Activated T-helper 17 cell treated with anti-CD3 and anti-CD28 coated beads, Interleukin-2, amount 50 U/mL, for 72 hours (primary cell): Measurements from ENCODE around the gene KLF6. TPM values are rescaled to one million over a fixed set of nuclear protein-coding genes. Genes with fewer than 3 reads are reported as not detected.

Source experiments
- ATAC-seq: fragments of 150-1000 bp; cut with Tn5 transposase; replicated peaks from 2 replicates; pipeline ENCODE4 v1.10.0; 2021; ENCODE audit warnings: mild to moderate bottlenecking, moderate library complexity
- H3K27ac Mint-ChIP-seq: one replicate; pipeline ENCODE4 v1.8.0; 2022; ENCODE audit warnings: mixed read lengths
- H3K27me3 Mint-ChIP-seq: one replicate; pipeline ENCODE4 v1.8.0; 2022; ENCODE audit warnings: mixed read lengths
- H3K36me3 Mint-ChIP-seq: one replicate; pipeline ENCODE4 v1.8.0; 2022; ENCODE audit warnings: low read depth, mild to moderate bottlenecking, mixed read lengths
- H3K4me1 Mint-ChIP-seq: one replicate; pipeline ENCODE4 v1.8.0; 2022; ENCODE audit warnings: mixed read lengths
- H3K4me3 Mint-ChIP-seq: one replicate; pipeline ENCODE4 v1.8.0; 2022; ENCODE audit warnings: mild to moderate bottlenecking, mixed read lengths
- H3K9me3 Mint-ChIP-seq: one replicate; pipeline ENCODE4 v1.8.0; 2022; ENCODE audit warnings: mixed read lengths
- total RNA-seq, 2 donors: library from RNA; stranded (reverse); gene quantifications; one replicate each; pipeline ENCODE4 v1.2.3, GENCODE V29; 2022

KLF6 gene
- total RNA-seq, 2 donors from 2014 or later: 163 to 201 TPM

- H3K4me1 Mint-ChIP-seq: peaks cover 53% of the 10 kb centered on the region
- H3K36me3 Mint-ChIP-seq: peaks cover 99% of the 10 kb centered on the region
- no peaks in the 10 kb centered on the region for H3K27me3 Mint-ChIP-seq
- peak overlapping the region; percentile 98 for H3K4me3 Mint-ChIP-seq
- no peaks in the 10 kb centered on the region for H3K9me3 Mint-ChIP-seq
- ATAC-seq: no peak
- peak overlapping the region; percentile 100 for H3K27ac Mint-ChIP-seq
Observed at GRCh38 chr10:3779158-3779741, 5.8 kb downstream of the KLF6 start.

DNA sequence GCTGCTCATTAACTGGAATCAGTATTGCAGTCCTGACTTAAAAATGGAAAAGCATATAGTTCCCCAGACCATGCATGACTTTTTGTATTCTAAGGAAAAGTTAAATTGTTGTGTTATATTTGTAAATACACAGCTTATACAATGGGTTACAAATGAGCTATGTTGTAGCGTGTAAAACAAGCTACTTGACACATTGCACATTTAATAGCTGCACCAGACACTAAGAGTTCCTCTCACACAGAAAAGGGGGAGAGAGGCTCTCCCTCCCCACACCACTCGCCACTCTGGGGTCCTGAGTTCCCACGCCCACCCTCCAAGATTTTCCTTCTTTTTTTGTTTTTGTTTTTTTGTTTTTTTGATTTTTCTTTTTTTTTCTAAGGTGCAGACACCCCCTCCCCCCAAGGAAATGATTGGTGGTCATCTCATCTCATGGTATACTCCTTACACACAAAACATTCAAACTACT lies 6.3 kb downstream of the KLF6 start:
- peak overlapping the region; percentile 100 for H3K27ac Mint-ChIP-seq
- ATAC-seq: no peak
- H3K27me3 Mint-ChIP-seq: no peaks in the 10 kb centered on the region
- H3K4me1 Mint-ChIP-seq: peaks cover 53% of the 10 kb centered on the region
- peak overlapping the region; percentile 98 for H3K4me3 Mint-ChIP-seq
- H3K9me3 Mint-ChIP-seq: no peaks in the 10 kb centered on the region
- peaks cover 95% of the 10 kb centered on the region for H3K36me3 Mint-ChIP-seq

- Mint-ChIP-seq H3K27me3 (no peaks in the 10 kb centered on the region), H3K36me3 (peaks cover 89% of the 10 kb centered on the region), H3K27ac (peak overlapping the region; percentile 100), H3K9me3 (no peaks in the 10 kb centered on the region), H3K4me1 (peaks cover 50% of the 10 kb centered on the region), H3K4me3 (peak overlapping the region; percentile 98)
- no peak for ATAC-seq
Observed at GRCh38 chr10:3777981-3778691, 6.9 kb downstream of the KLF6 start.

DNA sequence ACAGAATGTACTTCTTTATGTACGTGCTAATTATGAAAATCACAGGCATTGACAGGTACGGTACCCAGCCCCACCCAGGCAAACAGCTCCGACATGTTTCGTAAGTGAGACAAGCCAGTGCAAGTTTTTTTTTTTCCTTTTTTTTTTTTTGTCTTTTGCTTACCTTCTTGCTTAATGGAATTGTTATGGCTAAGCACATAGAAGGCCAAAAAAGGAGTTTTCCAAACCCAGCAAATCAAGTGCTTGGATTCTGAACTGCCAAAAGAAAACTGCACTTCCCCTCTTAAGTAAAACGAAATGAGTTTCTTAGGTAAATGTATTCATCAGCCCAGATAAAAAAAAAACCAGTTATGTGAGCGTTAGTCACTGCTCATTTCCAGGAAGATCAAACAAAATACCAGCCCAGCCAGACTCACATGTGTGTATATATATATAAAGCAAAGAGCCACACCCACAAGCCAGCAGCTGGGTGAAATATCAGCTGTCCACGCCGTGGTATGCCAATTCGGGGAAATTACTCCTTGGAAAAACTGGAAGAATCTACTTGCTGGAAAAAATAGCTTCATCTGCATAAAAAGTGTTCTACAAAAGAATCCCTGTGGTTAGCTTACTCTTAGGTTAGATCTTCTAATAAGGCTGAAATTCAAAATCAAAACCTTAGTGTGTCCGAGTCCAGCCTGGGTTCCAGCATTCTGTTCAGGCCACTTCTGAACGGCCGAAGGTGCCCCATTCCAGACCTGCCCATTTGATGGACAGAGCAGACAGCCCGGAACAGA lies 8.0 kb downstream of the KLF6 start:
- H3K9me3 Mint-ChIP-seq: no peaks in the 10 kb centered on the region
- peak; percentile 67 for ATAC-seq
- peak overlapping the region; percentile 100 for H3K27ac Mint-ChIP-seq
- H3K4me1 Mint-ChIP-seq: peaks cover 40% of the 10 kb centered on the region
- peak overlapping the region; percentile 98 for H3K4me3 Mint-ChIP-seq
- H3K36me3 Mint-ChIP-seq: peaks cover 77% of the 10 kb centered on the region
- H3K27me3 Mint-ChIP-seq: no peaks in the 10 kb centered on the region

DNA sequence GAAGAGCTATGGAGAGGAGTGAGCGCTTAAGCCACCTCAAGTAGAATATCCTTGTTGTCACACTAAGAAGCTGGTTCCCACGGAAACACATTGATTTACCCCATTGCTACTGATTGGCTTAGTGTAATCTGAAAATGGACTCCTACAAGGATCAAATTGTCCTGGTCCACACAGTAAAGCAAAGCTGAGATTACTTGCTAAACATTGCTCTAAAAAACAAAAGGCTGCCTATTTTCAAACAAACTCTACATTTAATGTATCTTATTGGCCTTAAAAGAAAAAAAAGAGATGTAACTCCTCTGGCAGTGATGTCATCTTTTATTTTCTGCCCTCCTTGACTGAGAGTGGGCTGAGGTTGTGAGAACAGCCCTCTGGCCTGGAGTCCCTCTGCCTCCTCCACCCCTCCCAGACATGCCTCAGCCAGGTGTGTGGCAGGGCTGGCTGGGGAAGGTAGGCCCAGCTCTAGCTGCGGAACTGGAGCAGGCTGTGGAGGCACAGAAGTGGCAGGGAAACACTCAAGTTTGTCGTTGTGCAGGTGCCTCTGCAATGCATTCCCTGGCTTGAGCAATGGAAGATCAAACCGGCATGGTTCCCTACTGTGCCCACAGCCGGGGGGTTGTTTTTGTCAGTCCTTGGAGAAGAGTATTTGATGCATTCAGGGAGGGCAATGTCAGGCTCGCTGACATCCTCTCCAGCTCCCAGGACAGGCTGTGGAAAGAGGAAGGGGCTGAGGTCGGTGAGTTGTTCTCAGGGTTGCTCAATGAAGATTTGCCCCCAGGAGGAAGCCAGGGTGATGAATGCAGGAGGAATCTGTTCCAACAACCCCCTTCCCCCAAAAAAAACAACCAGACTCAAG lies 9.1 kb downstream of the KLF6 start:
- peaks cover 67% of the 10 kb centered on the region for H3K36me3 Mint-ChIP-seq
- peak; percentile 20 for ATAC-seq
- H3K9me3 Mint-ChIP-seq: no peaks in the 10 kb centered on the region
- no peaks in the 10 kb centered on the region for H3K27me3 Mint-ChIP-seq
- peak overlapping the region; percentile 100 for H3K27ac Mint-ChIP-seq
- peaks cover 40% of the 10 kb centered on the region for H3K4me1 Mint-ChIP-seq
- peak overlapping the region; percentile 98 for H3K4me3 Mint-ChIP-seq

- peak overlapping the region; percentile 100 for H3K27ac Mint-ChIP-seq
- H3K4me3 Mint-ChIP-seq: peak overlapping the region; percentile 98
- H3K27me3 Mint-ChIP-seq: no peaks in the 10 kb centered on the region
- peak; percentile 47 for ATAC-seq
- no peaks in the 10 kb centered on the region for H3K9me3 Mint-ChIP-seq
- H3K4me1 Mint-ChIP-seq: peaks cover 38% of the 10 kb centered on the region
- H3K36me3 Mint-ChIP-seq: peaks cover 58% of the 10 kb centered on the region
Observed at GRCh38 chr10:3774814-3775695, 10.0 kb downstream of the KLF6 start.

DNA sequence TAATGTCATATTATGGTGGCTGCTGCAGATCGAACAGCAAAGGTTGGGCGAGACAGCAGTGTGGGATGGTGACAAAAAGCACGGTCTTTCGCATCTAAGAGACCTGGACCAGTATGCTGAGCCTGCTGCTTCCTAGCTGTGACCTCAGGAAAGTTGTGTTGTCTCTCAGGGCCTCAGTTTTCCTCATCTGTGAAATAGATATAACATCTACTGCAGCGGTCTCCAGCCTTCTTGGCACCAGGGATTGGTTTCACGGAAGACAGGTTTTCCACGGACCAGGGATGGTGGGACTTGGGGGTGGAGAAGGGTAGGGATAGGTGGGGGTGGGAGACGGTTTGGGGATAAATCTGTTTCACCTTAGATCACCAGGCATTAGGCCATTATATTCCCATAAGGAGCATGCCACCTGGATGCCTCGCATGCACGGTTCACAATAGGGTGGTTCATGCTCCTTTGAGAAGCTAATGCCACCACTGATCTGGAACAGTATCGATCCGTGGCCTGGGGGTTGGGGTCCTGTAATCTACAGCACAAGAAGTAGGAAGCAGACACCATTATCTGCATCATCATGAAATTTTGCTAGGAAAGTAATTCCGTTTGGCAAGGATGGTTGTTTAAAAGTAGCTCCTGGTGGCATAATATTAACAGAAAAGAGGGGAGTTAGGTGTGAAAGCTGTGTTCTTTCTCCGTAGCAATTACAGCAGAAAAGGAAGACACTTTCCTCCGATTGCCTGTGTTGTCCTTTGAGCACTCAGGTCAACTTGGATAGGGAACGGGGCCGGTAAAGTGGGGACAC lies 10.8 kb downstream of the KLF6 start:
- Mint-ChIP-seq H3K4me1 (peaks cover 34% of the 10 kb centered on the region), H3K9me3 (no peaks in the 10 kb centered on the region), H3K27ac (peak overlapping the region; percentile 15), H3K4me3 (peak overlapping the region; percentile 98), H3K36me3 (peaks cover 50% of the 10 kb centered on the region), H3K27me3 (no peaks in the 10 kb centered on the region)
- no peak for ATAC-seq

DNA sequence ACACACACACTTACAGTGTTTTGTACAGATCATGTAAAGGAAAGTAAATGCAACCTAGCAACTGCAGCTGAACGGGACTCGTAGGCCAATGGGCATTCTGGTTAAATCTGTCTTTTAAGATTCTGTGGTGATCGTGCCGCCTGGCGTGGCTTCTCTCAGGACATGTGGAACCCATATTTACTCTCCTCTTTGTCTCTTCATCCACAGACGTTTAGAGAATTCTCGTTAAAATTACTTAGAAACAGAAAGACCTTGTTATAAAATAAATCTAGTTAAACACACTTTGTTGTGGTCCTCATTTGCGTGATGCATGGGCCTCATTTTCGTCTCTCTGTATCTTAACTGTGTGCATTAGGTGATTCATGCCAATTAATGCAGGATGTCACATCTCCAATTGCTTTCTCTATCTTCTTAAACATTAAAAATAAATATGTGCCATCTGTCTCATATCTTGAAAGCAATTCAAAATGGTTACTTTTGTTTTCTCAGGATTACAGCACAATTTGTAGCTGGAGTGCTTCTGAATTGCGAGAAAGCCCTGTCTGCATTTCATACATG lies 11.5 kb downstream of the KLF6 start:
- peaks cover 43% of the 10 kb centered on the region for H3K36me3 Mint-ChIP-seq
- H3K4me1 Mint-ChIP-seq: peaks cover 32% of the 10 kb centered on the region
- H3K4me3 Mint-ChIP-seq: no peak overlapping the region
- ATAC-seq: no peak
- H3K9me3 Mint-ChIP-seq: no peaks in the 10 kb centered on the region
- no peak overlapping the region for H3K27ac Mint-ChIP-seq
- H3K27me3 Mint-ChIP-seq: no peaks in the 10 kb centered on the region

- ATAC-seq: no peak
- no peaks in the 10 kb centered on the region for H3K9me3 Mint-ChIP-seq
- H3K4me1 Mint-ChIP-seq: peaks cover 34% of the 10 kb centered on the region
- no peak overlapping the region for H3K27ac Mint-ChIP-seq
- H3K27me3 Mint-ChIP-seq: no peaks in the 10 kb centered on the region
- H3K36me3 Mint-ChIP-seq: peaks cover 33% of the 10 kb centered on the region
- H3K4me3 Mint-ChIP-seq: no peak overlapping the region
Observed at GRCh38 chr10:3772361-3773171, 12.4 kb downstream of the KLF6 start.

DNA sequence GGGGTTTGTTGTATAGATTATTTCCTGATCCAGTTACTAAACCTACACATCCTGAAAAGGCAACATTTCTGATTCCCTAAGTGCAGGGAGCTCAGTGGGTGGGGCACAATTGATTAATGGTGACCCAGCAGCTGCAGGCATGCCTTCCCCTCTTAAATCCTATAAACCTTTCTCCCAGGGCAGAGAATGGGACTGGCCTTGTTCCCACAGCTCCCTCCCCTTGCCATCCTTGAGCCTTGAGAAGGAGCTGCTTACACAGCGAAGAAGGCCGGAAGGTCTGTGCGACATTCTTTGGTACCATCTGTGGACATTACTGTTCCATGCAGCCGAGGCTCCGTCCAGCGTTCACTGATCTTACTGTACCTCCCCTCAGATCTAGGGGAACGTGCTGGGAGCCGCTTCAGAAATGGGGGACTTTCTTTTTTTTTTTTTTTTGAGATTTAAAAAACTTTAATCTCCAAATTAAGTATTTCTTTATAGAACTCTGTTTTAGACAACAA lies 14.3 kb downstream of the KLF6 start:
- Mint-ChIP-seq H3K27ac (no peak overlapping the region), H3K4me3 (no peak overlapping the region), H3K4me1 (peaks cover 32% of the 10 kb centered on the region), H3K9me3 (no peaks in the 10 kb centered on the region), H3K27me3 (no peaks in the 10 kb centered on the region), H3K36me3 (peaks cover 14% of the 10 kb centered on the region)
- ATAC-seq: no peak

DNA sequence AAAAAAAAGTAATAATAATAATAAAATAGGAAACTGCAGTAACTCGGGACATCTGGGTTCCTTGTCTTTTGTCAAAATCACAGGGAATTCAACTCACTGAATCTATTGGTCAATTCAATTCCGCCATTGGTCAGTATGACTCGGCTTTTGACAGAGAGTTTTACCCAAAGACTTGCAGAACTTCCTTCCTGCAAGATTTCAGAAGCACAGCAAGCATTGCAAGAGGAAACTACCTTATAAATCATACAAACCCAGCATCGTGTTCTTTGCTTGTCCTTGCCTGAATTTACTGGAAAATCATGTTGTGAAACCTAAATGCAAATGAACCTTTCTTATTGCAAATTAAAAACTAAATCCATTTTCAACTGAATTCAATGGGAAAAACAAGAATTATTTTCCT lies 15.5 kb downstream of the KLF6 start:
- H3K36me3 Mint-ChIP-seq: peaks cover 4% of the 10 kb centered on the region
- H3K4me3 Mint-ChIP-seq: no peak overlapping the region
- H3K27ac Mint-ChIP-seq: no peak overlapping the region
- no peaks in the 10 kb centered on the region for H3K9me3 Mint-ChIP-seq
- no peak for ATAC-seq
- H3K4me1 Mint-ChIP-seq: peaks cover 36% of the 10 kb centered on the region
- H3K27me3 Mint-ChIP-seq: no peaks in the 10 kb centered on the region
